Tibial nerve (tissue), 3 donors: ENCODE results near the gene MSANTD7.

Source experiments
- POLR2A ChIP-seq, 2 donors: fragments of 450-650 bp; IDR thresholded peaks; one replicate each; pipeline ENCODE4 v1.6.1; 2017; ENCODE audit warnings: antibody characterized with exemption in 2 of 2, mild to moderate bottlenecking in 2 of 2, moderate library complexity in 2 of 2
- TF ChIP-seq, protein P1 (sequence below), 5 experiments: fragments of 200-600 bp in 3 of 5; fragments of 450-650 bp in 2 of 5; sonication (generic) in 3 of 5; IDR thresholded peaks; one replicate each; pipeline ENCODE4 v1.5.1; 2016 to 2019; ENCODE audit warnings: antibody characterized with exemption in 5 of 5, mild to moderate bottlenecking in 3 of 5, moderate library complexity in 2 of 5

DNA sequence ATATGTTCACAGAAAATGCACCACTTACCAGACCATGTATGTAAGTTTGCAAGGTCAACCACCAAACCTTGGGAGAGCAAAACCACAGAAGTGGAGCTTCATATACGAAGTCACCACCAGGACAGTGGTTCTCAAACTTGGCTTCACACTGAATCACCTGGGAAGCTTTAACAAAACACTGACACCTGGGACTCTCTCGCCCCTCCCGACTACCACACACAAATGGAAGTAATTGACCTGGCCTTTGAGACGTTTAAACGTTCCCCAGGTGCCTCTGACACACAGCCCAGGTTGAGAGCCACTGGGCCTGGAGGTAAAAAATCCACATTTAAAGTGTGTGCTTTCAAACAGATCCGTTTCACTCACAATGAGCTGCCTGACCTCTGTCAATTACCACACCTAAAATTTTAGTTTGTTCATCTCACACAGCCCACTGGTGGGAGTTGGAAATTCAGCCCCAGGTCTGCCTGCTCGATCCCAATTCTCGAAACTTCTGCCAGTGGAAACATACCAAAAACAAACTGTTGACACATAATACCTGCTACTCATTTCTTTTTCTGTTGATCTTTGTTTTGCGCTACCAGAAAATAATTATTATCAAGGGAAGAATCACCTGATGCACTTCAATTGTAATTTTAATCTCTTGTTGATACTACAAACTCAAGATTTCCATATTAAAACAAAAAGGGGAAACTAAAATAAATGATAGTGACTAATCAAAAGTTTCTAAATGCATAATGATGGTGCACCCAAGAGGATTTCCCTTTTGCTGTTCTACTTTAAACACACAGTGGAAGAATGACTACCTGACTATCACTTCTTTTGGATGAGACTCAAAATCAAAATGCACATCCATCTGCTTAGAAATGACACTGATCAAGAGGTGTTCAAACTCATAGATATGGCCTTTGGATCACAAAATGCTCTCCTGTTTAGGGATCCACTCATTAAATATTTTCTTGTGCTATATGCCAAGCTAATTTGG lies 26.8 kb upstream of the MSANTD7 start:
- TF ChIP-seq, protein P1, sequence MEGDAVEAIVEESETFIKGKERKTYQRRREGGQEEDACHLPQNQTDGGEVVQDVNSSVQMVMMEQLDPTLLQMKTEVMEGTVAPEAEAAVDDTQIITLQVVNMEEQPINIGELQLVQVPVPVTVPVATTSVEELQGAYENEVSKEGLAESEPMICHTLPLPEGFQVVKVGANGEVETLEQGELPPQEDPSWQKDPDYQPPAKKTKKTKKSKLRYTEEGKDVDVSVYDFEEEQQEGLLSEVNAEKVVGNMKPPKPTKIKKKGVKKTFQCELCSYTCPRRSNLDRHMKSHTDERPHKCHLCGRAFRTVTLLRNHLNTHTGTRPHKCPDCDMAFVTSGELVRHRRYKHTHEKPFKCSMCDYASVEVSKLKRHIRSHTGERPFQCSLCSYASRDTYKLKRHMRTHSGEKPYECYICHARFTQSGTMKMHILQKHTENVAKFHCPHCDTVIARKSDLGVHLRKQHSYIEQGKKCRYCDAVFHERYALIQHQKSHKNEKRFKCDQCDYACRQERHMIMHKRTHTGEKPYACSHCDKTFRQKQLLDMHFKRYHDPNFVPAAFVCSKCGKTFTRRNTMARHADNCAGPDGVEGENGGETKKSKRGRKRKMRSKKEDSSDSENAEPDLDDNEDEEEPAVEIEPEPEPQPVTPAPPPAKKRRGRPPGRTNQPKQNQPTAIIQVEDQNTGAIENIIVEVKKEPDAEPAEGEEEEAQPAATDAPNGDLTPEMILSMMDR (IDR thresholded peaks at IDR 0.05), result no peak
- no peak for TF ChIP-seq POLR2A (IDR thresholded peaks at IDR 0.05)
